ENCODE results near the gene REX1BD.

REX1BD gene

DNA sequence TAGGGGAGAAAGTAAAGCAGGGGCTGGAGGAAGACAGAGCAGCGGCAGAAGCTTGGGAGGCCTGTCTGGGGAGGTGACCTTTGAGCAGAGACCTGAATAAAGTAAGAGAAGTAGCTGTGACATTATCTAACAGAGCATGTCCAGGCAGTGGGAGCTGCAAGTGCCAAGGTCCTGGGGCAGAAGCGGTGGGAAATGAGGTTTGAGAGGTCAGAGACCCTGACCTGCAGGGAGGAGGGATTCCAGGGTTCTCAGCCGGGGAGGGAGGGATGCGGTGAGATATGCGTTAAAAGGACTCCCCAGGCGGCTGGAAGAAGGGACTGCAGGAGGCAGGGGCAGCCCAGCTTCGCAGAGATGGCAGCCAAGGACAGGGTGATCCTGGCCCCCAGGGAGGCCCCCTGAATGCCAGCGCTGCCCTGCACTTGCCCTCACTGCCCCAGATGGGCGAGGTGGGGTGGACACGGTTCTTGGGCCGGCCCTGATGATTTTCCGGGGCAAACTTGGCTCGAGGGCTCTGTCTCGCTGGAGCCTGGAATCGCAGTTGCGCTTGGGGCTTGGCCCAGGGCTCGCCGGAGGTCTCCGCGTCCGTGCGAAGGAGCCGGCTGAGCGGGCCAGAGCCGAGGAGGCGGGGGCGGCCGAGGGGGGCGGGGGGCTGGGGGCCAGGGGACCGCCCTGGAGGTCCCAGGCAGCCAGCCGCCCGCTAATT, 14.8 kb downstream of the REX1BD start:
- peak; percentile 61 for DNase-seq (ENCODE audit: low read depth, low spot score)

DNA sequence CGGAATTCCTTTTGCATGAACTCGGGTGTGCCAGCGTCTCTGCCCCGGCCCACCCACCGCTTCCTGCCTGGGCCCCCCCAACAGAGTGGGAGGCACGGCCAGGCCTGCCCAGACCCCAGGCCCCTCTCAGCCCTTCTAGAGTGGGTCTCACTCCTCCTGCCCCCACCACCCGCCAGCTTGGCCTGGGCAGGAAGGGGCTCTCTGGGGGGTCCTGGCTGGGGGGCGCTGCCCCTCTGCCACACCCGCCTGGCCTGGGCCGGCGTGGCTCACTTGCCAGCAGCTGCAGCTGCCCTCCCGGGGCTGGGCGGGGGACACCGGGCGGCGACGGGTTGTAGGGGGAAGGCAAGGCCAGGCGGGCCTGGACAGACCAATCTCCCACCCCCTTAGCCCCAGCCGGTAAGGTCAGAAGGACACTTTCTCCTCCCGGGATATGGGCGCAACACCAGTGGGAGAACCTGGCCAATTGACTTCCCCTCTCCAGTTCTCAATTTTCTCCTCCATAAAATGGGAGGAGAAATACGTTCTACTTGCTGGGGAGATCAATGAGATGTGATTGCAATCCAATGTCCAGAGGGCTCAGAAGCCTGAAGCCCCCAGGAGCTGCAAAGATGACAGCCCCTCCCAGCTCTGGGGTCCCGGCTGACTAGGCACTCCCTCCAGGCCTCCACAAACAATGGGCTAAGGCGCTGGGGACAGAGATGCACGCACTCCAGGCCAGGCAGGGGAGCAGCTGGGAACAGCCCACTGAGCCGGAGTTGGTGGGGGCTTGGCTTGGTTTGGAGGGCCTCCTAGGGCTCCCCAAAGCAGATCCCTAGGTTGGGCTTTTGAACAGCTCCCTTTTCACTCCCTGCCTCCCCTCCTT, 15.6 kb downstream of the REX1BD start:
- DNase-seq (ENCODE audit: low read depth, low spot score): peak; percentile 17

DNA sequence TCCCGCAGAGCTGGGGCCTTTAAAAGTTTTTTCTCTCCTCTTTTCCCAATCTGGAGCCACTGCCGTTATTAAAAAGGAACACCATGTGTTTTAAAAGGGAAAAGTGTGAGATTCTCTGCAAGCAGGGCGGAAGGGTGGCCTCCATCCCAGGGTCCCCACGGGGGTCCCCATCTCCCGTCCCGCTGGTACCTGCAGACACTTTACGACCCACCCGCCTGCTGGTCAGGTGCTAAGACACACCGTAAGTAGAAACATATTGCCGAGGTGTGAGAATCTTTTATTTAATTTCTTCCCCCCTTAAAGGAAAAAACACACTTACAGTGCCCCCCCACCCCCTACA, 16.2 kb downstream of the REX1BD start:
- DNase-seq (ENCODE audit: low read depth, low spot score): no peak

DNA sequence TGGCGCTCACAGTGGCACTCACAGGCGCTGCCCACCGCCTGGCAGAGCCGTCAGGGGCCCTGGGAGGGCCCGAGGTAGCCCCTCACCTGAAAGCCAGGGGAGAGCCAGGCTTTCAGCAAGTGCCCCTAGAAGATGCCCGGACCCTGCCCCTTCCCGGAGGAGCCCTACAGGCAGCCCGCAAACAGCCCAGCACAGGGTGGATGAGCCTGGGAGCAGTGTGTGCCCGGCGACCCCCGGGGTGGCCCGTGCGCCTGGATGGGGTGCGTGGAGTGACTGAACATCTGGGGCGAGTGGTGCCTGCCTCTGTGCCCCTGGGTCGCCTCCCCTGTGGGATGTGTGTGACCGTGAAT, 16.6 kb downstream of the REX1BD start:
- DNase-seq (ENCODE audit: low read depth, low spot score): no peak

DNA sequence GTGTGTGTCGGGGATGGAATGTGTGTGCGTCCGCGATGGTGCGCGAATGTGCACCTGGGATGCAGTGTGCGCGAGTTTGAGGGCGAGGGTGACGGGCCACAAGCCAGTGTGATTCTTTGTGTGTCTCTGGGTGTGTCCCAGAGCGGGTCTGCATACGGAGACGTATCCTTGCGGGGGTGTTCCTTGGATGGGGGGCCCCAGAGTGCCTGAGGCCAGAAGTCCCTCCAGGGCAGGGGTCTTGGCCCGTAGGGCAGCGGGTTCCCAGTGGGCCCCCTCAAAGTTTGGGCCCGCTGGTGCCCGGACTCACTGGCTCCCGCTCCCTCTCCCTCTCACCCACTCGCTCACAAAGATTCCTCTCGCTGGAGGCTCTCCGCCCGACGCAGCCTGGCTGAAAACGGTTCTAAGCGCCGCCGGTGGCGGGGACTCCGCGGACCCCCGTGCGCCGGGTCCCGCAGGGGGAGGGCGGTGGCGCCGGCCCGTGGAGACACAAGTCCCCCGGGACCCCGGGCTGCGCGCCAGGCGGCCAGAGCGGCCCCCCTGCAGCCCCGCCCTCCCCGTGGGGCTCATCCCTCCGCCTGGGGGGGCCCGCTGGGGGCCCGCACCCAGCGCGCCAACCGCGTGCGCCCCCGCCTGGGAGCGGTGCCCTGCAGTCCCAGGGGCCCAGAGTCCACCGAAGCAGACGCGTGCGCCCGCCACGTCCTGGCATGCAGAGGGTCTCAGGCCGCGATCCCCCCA, 17.1 kb downstream of the REX1BD start:
- DNase-seq (ENCODE audit: low read depth, low spot score): peak; percentile 33

DNA sequence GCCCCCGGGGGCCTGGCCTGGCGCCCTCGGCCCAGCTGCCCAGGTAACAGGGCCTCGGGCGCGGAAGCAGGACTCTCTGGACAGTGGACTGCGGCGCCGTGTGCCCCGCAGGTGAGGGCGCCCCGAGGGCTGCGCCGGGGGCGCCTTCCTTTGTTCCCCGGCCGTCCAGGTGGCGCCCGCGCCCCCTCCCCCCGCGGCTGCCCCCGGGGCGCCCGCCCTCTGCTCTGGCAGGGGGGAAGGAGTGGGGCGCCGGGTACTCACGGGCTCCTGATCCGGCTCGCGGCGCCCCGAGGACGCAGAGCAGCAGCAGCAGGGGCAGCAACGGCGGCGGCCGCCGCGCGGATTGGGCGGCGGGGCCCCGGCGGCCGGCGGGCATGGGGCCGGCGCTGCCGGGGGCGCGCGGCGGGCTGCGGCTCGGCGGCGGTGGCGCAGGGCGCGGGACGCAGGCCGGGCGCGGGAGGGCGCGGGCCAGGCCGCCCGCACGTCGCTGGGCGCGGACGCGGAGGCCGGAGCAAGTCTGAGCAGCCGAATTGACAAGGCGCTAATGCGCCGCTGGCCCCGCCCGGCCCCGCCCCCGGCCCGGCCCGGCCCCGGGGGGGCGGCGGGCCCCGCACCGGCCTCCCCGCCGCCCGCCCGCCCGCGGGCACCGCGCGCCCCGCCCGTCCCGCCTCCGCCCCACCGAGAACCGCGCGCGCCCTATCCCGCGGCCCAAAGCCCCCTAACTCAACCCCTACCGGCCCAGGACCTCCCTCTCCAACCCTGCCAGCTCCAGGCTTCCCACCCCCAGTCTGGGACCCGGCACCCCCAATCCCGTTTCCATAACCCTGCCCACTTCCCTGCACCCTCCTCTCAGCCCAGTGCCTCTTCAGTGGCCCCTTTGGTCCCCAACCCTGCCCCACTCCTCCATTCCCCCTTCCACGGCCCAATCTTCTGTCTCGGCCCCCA, 18.0 kb downstream of the REX1BD start, which contains the start of gene CRLF1:
Gene CRLF1 (minus strand): TSS at position 519 of the 945 bp plus-strand sequence. CDS start 143 bp downstream, at position 376.
- DNase-seq (ENCODE audit: low read depth, low spot score): peak; percentile 21

DNA sequence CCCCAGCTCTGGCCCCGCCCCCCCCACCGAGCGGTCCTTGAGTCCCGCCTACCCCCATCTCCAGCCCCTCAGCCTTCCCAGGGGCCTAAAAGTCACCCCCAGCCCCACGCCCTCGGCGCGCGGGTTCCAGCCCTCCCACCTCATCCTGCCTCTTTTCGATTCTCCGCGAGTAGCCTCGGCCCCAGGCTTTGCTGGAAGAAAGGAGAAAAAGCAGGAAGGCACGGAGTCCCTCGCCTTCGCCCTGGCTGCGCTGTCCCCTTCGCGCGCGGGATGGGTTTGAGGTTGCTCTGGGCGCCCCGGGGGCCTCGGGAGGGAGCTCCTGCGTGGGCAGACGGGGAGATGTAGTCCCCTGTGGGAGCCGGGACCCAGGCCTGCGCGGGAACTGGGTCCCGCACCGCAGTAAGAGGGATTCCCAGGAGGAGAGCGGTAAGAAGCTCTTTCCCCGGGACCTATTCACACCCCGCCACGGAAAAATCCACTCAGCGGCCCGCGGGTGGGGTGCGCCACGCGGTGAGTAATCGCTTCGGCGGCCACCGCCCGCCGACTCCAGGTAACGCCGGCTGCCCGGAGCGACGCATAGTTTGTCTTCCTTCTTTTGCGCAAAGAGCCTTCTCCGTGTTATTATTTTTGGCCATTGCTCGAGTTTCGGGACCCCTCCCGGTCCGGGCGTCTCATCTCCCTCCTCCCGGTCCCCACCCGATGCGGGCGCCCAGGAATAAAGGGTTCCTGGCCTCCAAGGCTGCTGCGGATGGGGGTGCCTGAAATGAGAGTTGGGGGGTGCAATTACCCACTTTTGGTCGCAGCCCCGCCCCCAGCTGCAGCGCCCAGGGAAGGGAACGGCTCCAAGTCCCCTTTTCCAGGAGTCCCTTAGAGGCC, 18.9 kb downstream of the REX1BD start:
- peak; percentile 36 for DNase-seq (ENCODE audit: low read depth, low spot score)

DNA sequence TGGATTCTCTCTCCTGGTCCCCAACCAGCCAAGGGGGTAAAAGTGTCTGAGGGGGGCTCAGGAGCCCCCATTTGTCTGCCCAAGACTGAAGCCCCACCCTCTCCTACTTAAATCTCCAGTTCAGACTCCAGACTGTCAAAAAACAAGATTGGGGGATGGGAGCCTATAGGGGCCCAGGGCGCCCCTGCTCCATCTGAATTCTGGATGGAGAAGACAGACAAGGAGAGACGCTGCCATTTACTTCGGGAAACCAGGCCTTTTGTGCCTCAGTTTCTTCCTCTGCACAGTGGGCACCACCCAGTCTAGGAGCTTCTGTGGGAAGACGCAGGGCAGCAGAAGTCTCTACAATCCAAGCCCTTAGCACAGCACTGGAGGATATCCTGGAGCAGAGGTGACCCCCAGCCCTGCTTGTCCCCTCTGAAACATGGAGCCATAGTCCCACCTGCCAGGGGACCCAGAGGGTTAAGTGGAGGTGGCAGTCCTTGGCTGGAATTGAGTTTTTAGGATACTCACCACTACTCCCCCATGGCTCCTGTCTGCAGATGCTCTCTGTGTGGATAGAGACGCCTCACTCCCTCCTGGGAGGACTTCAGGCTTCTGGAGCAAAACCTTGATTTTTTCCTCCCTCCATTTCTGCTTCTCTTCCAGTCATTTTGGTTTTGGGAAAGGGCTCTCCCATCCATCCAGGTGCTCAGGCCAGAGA, 19.7 kb downstream of the REX1BD start:
- no peak for DNase-seq (ENCODE audit: low read depth, low spot score)

DNA sequence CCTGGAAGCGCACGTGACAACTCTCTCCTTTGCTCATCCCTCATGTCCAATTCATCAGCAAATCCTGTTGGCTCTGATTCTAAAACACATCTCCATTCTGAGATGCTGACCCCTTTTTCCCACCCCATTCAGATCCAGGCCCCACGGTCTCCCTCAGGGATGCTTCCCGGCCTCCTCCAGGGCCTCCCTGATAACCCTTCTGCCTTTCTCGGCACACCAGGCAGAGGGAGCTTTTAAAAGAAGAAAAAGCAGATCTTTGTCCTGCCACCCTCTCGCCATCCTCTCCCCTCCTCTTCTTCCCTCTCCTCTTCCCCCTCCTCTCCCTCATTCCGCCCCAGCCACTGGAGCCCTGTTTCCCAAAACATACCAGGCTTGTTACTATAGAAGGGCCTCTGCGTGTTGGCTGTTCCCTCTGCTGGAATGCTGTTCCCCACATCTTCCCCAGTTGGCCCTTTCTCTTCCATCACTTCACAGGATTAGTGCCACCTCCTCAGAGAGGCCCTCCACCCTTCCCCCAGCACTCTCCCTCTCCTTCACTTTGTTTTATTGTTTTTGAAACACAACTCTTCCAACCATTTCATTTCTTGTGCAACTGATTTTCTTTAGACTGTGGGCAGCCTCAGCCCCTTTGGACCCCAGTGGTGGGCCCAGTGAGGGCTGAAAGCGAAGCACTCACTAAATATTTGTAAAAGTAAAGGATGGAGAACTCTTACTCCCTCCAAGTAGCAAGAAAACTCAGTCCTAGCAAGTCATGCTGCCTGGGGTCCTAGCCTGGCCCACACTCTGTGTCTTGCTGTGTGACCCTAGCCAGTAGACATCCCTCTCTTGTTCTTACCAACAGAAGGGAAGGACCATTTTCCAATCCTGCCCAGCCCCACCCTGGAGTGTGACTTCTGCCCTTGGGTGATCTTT, 20.5 kb downstream of the REX1BD start:
- DNase-seq (ENCODE audit: low read depth, low spot score): no peak

DNA sequence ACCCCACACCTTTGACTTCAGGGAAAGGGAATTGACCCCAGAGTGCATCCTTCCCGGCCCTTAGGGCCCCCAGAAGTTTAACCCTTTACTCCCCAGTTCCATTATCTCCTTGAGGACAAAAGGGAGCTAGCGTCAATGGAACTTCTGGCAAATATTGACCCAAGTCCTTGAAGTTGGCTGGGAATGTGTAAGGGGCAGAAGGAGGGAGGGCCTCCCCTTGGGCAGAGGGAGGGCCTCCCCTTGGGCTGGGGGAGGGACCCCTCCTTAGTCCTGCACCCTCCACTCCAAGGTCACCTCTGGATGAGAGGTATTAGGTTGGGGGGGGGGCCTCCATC, 21.1 kb downstream of the REX1BD start:
- no peak for DNase-seq (ENCODE audit: low read depth, low spot score)

DNA sequence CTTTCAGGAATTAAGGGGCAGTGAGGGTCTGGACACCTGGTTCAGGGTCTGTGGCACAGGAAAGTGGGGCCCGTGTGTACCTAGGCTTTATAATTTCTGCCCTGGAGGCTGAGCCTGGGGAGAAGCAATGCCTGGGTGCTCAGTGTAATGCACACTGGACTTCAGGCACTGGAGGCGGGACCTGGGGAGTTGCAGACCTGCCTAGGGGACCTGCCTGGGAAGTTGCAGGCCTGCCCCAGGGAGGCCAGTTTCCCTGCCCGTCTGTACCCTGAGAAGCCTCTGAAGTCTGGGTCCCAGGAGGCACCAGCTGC, 21.6 kb downstream of the REX1BD start:
- DNase-seq (ENCODE audit: low read depth, low spot score): peak; percentile 21

DNA sequence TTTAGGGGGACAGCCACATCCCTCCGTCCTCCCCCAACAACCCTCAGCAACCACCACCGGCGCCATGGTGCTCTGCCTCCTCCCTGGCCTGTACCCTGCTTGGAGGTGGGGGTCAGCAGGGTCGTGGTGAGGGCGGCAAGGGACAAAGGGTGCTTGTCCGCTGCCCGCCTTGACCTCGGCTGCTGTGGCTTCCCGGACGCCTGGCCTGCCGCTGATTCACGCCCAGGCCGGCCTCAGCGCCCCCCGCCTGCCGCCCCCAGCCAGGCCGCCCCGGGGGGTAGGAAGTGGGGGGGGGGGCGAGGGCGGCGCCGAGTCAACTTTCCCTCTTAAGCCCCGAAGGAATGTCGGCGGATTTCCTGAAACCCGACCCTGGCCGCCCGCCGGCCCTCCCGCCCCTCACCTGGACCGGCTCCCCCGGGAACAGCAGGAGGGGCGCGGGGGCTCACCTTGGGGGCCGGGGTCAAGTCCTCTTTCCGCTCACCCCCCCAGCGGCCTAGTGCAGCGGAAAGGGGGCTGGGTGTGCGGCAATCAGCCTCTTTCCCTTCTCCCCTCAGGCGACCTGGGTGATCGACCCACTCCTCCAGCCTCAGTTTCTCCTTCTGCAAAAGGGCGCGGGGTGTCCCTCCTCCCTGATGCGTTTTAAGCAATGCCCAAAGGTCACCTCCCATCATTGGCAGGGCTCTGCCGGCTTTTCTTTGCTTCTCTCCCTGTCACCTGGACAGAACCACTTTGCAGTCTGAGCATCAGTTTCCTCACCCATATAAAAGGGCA, 22.1 kb downstream of the REX1BD start:
- peak; percentile 43 for DNase-seq (ENCODE audit: low read depth, low spot score)

DNA sequence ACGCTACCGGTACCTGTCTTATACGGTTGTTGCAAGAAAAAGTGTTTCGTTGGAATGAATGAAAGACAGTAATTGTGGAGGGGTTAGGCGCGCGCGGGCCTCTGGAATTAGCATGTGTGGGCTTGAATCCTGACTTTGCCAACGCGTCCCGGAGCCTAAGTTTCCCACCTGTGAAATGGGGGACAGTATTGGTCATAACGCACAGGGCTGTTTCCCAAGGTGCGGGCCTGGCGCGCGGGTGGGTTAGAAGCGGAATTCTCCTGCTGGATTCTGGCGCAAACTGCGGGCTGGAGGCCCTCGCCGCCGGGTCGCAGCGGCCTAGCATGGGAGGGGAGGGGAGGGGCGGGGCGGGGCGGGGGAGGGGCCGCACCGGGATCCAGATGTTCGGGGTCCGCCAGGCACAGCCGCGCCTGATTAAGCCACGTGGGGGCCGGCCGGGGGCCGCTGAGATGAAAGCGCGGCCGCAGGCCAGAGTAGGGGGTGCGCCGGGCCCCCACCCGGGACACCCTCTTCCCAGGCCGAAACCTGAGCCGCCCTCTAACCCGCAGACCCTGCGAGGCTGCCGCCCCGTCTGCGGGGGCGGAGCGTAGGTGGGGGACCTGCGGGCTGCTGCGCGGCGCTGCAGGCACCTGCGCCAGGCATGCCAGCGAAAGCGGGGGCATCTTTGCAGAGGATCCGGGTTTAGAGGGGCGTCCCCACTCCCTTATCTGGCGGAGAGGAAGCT, 22.9 kb downstream of the REX1BD start:
- DNase-seq (ENCODE audit: low read depth, low spot score): no peak

DNA sequence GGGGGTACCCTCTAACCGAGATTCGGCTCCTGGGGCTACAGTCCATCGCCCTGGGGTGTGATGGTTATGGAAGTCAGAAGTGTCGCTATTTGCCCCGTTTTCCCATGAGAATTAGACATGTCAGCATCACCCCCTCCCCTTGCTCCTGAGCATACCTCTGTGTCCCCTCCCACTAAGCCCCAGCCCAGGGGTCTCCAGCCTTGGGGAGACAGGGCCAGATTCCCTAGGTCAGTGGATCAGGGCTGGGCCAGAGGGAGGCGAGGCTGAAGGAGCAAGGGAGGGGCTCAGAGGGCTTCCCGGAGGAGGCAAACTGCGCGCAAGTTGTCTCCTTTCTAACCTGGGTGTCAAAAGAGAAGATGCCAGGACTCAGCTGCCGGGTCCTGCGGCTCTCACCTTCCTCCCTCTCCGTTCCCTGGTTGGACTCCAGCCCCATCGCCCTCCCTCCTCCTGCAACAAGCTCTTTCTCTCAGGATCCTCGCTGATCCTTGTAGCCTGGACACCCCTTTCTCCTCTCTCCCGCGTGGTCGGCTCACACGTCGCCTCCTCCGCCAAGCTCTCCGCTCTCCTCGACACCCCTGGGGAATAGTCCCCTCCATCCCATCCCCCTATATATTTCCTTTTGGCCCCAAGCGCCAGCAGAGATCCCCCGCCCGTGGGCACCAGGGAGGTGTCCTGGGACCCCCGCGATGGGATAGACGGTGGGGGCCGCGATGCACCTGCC, 23.6 kb downstream of the REX1BD start:
- peak; percentile 16 for DNase-seq (ENCODE audit: low read depth, low spot score)

DNA sequence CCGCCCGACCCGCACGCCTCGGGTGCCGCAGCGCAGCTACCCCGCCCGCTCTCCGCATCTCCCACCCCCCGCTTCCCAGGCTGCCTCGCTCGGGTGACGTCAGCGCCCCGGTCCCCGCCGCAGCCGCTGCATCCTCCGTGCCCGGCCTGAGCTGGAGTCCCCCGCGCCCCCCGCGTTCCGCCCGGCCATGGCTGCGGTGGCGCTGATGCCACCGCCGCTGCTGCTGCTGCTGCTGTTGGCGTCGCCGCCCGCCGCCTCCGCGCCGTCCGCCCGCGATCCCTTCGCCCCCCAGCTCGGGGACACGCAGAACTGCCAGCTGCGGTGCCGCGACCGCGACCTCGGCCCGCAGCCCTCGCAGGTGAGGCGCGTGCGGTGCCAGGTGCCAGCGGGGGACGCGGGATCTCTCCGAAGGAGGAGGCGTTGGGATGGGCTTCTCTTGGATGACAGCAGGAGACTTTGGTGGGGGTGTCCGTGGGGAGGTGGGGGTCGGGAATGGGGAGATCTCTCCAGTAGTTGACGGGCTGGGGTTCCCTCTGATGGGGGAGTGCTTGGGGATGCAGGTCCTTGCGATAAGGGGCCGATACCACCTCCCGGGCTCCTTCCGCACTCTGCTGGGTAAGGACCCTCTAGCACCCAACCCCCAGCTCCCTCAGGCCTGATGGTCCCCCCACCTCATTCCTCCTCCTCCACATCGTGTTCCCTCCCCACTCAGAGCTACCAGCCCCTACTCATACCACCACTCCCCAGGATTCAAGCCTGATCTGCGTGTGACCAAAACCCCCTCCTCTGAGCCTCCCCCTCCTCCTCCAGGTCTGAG, 24.4 kb downstream of the REX1BD start, which contains the start of gene TMEM59L:
Gene TMEM59L (plus strand): TSS at position 99 of the 817 bp plus-strand sequence. CDS start 89 bp downstream, at position 188.
- DNase-seq (ENCODE audit: low read depth, low spot score): peak; percentile 60
